Measurements from ENCODE around the gene ASB18.

Gene ASB18

DNA sequence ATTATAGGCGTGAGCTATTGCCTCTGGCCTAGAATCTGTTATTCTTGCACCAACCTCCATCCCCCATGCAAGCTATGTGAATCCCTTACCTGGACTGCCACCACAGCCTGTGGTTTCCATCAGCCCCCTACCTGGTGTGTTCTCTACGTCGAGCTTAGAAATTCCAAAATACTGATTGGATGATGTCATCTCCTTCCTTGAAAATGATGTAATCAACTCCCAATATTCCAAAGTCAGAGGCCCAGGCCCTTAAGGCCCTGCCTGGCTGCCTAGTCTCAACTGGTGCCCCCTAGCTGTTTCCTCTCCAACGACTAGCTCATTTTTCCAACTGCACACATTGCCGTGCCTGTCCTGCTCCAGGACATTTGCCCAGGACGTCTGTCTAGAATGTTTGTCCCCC, 54.7 kb downstream of the ASB18 start:
- TF ChIP-seq TEAD4 (IDR thresholded peaks at IDR 0.05), result no peak
- no peak for TF ChIP-seq CEBPB (IDR thresholded peaks at IDR 0.05)
- no peak for TF ChIP-seq TAF1 (IDR thresholded peaks at IDR 0.05; ENCODE audit: low read depth)
- TF ChIP-seq, protein P1, sequence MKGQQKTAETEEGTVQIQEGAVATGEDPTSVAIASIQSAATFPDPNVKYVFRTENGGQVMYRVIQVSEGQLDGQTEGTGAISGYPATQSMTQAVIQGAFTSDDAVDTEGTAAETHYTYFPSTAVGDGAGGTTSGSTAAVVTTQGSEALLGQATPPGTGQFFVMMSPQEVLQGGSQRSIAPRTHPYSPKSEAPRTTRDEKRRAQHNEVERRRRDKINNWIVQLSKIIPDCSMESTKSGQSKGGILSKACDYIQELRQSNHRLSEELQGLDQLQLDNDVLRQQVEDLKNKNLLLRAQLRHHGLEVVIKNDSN (IDR thresholded peaks at IDR 0.05), result no peak
- TF ChIP-seq, protein P2, sequence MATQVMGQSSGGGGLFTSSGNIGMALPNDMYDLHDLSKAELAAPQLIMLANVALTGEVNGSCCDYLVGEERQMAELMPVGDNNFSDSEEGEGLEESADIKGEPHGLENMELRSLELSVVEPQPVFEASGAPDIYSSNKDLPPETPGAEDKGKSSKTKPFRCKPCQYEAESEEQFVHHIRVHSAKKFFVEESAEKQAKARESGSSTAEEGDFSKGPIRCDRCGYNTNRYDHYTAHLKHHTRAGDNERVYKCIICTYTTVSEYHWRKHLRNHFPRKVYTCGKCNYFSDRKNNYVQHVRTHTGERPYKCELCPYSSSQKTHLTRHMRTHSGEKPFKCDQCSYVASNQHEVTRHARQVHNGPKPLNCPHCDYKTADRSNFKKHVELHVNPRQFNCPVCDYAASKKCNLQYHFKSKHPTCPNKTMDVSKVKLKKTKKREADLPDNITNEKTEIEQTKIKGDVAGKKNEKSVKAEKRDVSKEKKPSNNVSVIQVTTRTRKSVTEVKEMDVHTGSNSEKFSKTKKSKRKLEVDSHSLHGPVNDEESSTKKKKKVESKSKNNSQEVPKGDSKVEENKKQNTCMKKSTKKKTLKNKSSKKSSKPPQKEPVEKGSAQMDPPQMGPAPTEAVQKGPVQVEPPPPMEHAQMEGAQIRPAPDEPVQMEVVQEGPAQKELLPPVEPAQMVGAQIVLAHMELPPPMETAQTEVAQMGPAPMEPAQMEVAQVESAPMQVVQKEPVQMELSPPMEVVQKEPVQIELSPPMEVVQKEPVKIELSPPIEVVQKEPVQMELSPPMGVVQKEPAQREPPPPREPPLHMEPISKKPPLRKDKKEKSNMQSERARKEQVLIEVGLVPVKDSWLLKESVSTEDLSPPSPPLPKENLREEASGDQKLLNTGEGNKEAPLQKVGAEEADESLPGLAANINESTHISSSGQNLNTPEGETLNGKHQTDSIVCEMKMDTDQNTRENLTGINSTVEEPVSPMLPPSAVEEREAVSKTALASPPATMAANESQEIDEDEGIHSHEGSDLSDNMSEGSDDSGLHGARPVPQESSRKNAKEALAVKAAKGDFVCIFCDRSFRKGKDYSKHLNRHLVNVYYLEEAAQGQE (IDR thresholded peaks at IDR 0.05; ENCODE audit: low read depth), result no peak
- TF ChIP-seq, protein P3, sequence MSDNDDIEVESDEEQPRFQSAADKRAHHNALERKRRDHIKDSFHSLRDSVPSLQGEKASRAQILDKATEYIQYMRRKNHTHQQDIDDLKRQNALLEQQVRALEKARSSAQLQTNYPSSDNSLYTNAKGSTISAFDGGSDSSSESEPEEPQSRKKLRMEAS (IDR thresholded peaks at IDR 0.05), result no peak
- TF ChIP-seq EP300 (IDR thresholded peaks at IDR 0.05; ENCODE audit: borderline replicate concordance), result no peak

DNA sequence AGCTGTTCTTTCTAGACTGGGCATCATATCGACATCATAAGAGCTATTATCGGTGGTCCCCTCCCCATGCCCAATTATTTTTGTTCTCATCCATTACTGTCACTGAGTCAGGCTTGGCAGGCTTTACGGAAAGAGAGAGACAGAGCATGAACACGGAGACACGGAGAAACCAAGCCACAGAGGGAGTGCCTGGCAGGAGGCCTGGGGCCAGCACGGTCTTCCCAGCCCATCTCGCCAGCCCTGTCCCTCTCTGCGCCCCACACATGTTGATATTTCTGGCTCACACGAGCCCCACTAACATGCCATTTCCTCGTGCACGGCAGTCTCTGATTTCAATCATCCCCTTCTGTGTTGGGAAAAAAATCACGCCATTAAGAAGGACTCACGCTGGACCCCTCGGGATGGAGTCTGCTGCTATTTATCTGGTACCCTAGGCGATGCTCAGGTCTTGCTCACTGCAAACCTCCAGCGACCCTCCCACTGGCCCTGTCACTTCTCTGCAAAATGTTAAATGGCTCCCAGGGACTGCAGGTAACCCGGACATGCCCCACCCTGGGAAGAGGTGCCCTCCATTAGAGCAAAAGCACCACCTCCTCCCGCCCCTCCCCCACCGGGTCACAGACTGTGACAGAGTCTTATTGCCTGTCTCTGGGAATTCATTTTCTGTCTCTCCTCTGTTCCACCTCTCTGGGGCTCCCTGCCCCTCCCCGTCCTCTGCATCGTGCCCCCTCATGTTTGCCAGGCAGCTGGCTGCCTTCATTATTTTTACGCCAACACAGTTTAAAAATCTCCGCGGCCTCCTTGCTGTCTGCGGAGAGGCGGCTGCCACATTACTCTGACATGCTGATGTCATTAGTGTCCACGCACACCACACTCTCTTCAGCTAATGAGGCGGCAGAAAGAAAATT, 55.9 kb downstream of the ASB18 start:
- TF ChIP-seq TCF12 (IDR thresholded peaks at IDR 0.05; ENCODE audit: low read depth) (no peak), TEAD4 (IDR thresholded peaks at IDR 0.05) (no peak), EGR1 (IDR thresholded peaks at IDR 0.05) (no peak), YY1 (IDR thresholded peaks at IDR 0.05; ENCODE audit: low read depth) (no peak), CREB1 (IDR thresholded peaks at IDR 0.05; ENCODE audit: low read depth) (no peak), ZBTB7A (IDR thresholded peaks at IDR 0.05; ENCODE audit: low read depth) (no peak), RAD21 (IDR thresholded peaks at IDR 0.05; ENCODE audit: low read depth) (no peak), NFIC (IDR thresholded peaks at IDR 0.05) (no peak), CEBPB (IDR thresholded peaks at IDR 0.05) (no peak), EP300 (IDR thresholded peaks at IDR 0.05; ENCODE audit: borderline replicate concordance) (no peak), FOXM1 (IDR thresholded peaks at IDR 0.05; ENCODE audit: borderline replicate concordance, low read depth) (no peak), TAF1 (IDR thresholded peaks at IDR 0.05; ENCODE audit: low read depth) (no peak)
- TF ChIP-seq, protein P1 (IDR thresholded peaks at IDR 0.05), result no peak
- TF ChIP-seq, protein P3 (IDR thresholded peaks at IDR 0.05), result no peak
- TF ChIP-seq, protein P2 (IDR thresholded peaks at IDR 0.05; ENCODE audit: low read depth), result no peak

DNA sequence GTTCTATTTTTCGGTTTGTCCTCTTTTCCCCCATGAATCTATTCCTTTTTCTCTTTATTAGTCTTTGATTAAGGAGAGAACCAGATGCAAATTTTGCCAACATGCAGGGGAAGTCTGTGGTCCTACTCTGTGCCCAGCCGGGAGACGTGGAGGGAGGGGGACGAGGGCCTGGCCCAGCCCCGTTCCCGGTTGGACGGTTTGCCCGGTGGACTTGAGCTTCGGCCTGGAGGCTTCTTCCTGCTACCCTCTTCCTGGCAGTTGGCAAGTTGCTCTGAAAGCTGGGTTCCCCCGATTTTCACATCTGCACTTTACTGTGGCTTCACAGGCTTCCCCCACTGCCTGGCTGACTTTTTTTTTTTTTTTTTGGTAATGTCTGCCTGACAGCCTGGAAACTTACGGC, 56.7 kb downstream of the ASB18 start:
- TF ChIP-seq, protein P2 (IDR thresholded peaks at IDR 0.05; ENCODE audit: low read depth), result no peak
- TF ChIP-seq YY1 (IDR thresholded peaks at IDR 0.05; ENCODE audit: low read depth), result no peak
- TF ChIP-seq FOXM1 (IDR thresholded peaks at IDR 0.05; ENCODE audit: borderline replicate concordance, low read depth), result no peak
- TF ChIP-seq CEBPB (IDR thresholded peaks at IDR 0.05), result no peak

DNA sequence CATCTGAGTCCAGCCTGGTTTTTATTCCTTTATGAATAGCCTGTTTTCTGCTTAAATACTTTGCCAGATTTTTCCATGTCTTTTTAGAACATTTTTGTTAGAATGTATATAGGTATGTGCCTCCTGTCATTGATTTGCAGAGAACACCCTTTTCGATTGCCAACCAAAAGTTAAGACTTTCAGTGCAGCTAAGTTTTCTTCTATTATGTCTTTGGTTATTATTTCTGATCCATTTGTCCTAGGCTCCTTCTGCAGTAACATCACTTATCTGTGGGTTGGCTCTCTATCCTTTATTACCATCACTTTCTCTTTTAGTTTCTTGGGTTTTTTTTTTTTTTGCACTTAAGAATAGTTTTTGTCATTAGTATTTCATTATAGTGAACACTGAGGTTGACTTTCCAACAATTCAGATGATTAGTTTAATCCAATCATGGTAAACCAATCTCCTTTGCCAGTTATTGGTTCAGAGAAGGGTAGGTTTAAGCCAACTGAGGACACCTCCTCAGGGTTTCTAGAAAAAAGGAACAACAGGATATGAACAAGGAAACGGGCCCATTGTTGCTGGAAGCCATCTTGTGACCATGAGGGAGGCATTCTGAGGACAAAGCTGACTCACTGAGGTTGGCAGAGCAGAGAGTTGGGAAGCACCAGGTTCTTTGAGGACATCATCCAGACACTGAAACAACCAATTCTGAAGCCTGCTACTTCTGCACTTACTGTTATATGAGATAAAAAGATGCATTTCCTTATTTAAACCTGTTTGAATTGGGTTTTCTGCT, 58.1 kb downstream of the ASB18 start:
- TF ChIP-seq NFIC (IDR thresholded peaks at IDR 0.05) (no peak), TAF1 (IDR thresholded peaks at IDR 0.05; ENCODE audit: low read depth) (no peak)

Data from Ishikawa (cell line).